Mesenchymal stem cell (in vitro differentiated cells and primary cell): ENCODE data around the gene TIAM1.
A peak's percentile ranks its signal among the peaks of the same experiment; 100 is the strongest.

Source experiments
- DNase-seq: peaks from one replicate; pipeline ENCODE4 v3.0.0-alpha.2; 2013
- H2AFZ ChIP-seq: one replicate; pipeline ENCODE4 v1.6.1; 2013; ENCODE audit warnings: low read depth, mild to moderate bottlenecking, control low read depth, inconsistent platforms, low read length, moderate library complexity
- H2AK5ac ChIP-seq: 2 replicates; pipeline ENCODE4 v1.6.1; 2013; ENCODE audit warnings: low read length, moderate library complexity, mild to moderate bottlenecking, inconsistent platforms; ENCODE audit not compliant: severe bottlenecking
- H2BK120ac ChIP-seq: one replicate; pipeline ENCODE4 v1.6.1; 2013; ENCODE audit warnings: low read depth, mild to moderate bottlenecking, inconsistent platforms, low read length, moderate library complexity
- H2BK12ac ChIP-seq, 2 experiments: one replicate each; pipeline ENCODE4 v1.6.1; 2013; ENCODE audit warnings: inconsistent platforms in 2 of 2, low read length in 2 of 2, mild to moderate bottlenecking in 2 of 2, moderate library complexity in 2 of 2, control low read depth in 1 of 2
- H2BK15ac ChIP-seq: one replicate; pipeline ENCODE4 v1.6.1; 2013; ENCODE audit warnings: mild to moderate bottlenecking, low read depth, inconsistent platforms; ENCODE audit not compliant: poor library complexity, severe bottlenecking
- H2BK5ac ChIP-seq: 2 replicates; pipeline ENCODE4 v1.6.1; 2013; ENCODE audit warnings: low read depth, mild to moderate bottlenecking, low read length, control low read depth, inconsistent platforms; ENCODE audit not compliant: poor library complexity, severe bottlenecking
- H3K14ac ChIP-seq, 2 experiments: one replicate each; pipeline ENCODE4 v1.6.1; 2013; ENCODE audit warnings: inconsistent platforms in 2 of 2, low read length in 2 of 2, control low read depth in 1 of 2, mild to moderate bottlenecking in 1 of 2, moderate library complexity in 1 of 2
- H3K18ac ChIP-seq, 2 experiments: one replicate each; pipeline ENCODE4 v1.6.1; 2013; ENCODE audit warnings: inconsistent platforms in 2 of 2, low read length in 2 of 2, control low read depth in 1 of 2, low read depth in 1 of 2, mild to moderate bottlenecking in 1 of 2
- H3K23ac ChIP-seq, 2 experiments: one replicate each; pipeline ENCODE4 v1.6.1; 2013; ENCODE audit warnings: inconsistent platforms in 2 of 2, low read length in 2 of 2, mild to moderate bottlenecking in 2 of 2, moderate library complexity in 2 of 2, control low read depth in 1 of 2
- H3K27ac ChIP-seq: 2 replicates; pipeline ENCODE4 v1.5.1; 2013; ENCODE audit warnings: mild to moderate bottlenecking, moderate library complexity, low read length, control low read depth, inconsistent platforms; ENCODE audit not compliant: poor library complexity, severe bottlenecking
- H3K27me3 ChIP-seq, 2 experiments: 2 replicates each; pipeline versions ENCODE4 v1.6.1 to v1.7.0; 2013; ENCODE audit warnings: low read length in 2 of 2, mild to moderate bottlenecking in 2 of 2, moderate library complexity in 2 of 2, control low read depth in 1 of 2, inconsistent platforms in 1 of 2; ENCODE audit not compliant: control insufficient read depth in 1 of 2, insufficient read depth in 1 of 2
- H3K36me3 ChIP-seq, 2 experiments: 2 replicates each; pipeline versions ENCODE4 v1.6.1 to v1.7.0; 2013; ENCODE audit warnings: low read length in 2 of 2, control low read depth in 1 of 2, inconsistent platforms in 1 of 2, low read depth in 1 of 2, mild to moderate bottlenecking in 1 of 2; ENCODE audit not compliant: insufficient read depth in 2 of 2, control insufficient read depth in 1 of 2
- H3K4ac ChIP-seq, 2 experiments: one replicate each; pipeline ENCODE4 v1.6.1; 2013; ENCODE audit warnings: inconsistent platforms in 2 of 2, low read length in 2 of 2, mild to moderate bottlenecking in 2 of 2, moderate library complexity in 2 of 2, control low read depth in 1 of 2, low read depth in 1 of 2
- H3K4me1 ChIP-seq: 2 replicates; pipeline ENCODE4 v1.6.1; 2013; ENCODE audit warnings: low read depth, low read length, control low read depth; ENCODE audit not compliant: control insufficient read depth, insufficient read depth
- H3K4me2 ChIP-seq: 2 replicates; pipeline ENCODE4 v1.6.1; 2013; ENCODE audit warnings: low read length, mild to moderate bottlenecking, inconsistent platforms; ENCODE audit not compliant: poor library complexity, severe bottlenecking
- H3K4me3 ChIP-seq, 2 experiments: 2 replicates each; pipeline versions ENCODE4 v1.5.1 to v1.7.0; 2013; ENCODE audit warnings: low read length in 2 of 2, mild to moderate bottlenecking in 2 of 2, control low read depth in 1 of 2, low read depth in 1 of 2; ENCODE audit not compliant: insufficient read depth in 1 of 2
- H3K79me1 ChIP-seq: replicated peaks from 2 replicates; pipeline ENCODE4 v1.6.1; 2013; ENCODE audit warnings: mild to moderate bottlenecking, control low read depth, low read length, inconsistent platforms; ENCODE audit not compliant: poor library complexity, severe bottlenecking
- H3K9ac ChIP-seq: 2 replicates; pipeline ENCODE4 v1.7.0; 2013; ENCODE audit warnings: mild to moderate bottlenecking, low read length, moderate library complexity
- H3K9me3 ChIP-seq: 2 replicates; pipeline ENCODE4 v1.7.0; 2013; ENCODE audit warnings: mild to moderate bottlenecking, low read length; ENCODE audit not compliant: control insufficient read depth
- H4K8ac ChIP-seq: one replicate; pipeline ENCODE4 v1.6.1; 2013; ENCODE audit warnings: inconsistent platforms, mild to moderate bottlenecking, low read length, moderate library complexity
- H4K91ac ChIP-seq: one replicate; pipeline ENCODE4 v1.6.1; 2013; ENCODE audit warnings: mild to moderate bottlenecking, low read length, inconsistent platforms
- WGBS: methylation state at CpG from one replicate; pipeline ENCODE4 v1.1.7; 2013; ENCODE audit warnings: mixed read lengths; 5-methylcytosine and 5-hydroxymethylcytosine counted together

The TIAM1 gene

DNA sequence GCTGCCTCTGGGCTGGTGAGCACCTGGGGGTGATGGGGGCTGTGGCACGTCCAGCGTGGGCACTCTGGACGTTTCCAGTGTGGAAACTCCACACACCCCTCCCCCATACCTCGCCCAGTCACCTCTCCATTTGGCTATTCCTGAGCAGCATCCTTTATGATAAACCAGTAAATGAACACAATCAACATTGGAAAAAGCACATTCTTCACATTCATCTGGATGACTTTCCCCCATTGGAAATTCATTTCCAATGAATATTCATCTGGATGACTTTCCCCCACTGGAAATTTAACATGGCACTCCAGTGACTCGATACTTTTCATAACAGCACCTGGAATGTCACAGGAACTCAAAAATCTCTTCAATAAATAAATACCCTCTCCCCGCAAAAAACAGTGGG is 201.0 kb downstream of the TIAM1 start:
- H3K4ac ChIP-seq: no peak overlapping the region
- H3K9me3 ChIP-seq: no peaks in the 10 kb centered on the region
- peak overlapping the region; percentile 69 for H4K8ac ChIP-seq
- no peak overlapping the region for H2BK120ac ChIP-seq
- H2AFZ ChIP-seq: no peak overlapping the region
- no peak overlapping the region for H3K23ac ChIP-seq
- peaks cover 13% of the 10 kb centered on the region for H3K4me1 ChIP-seq
- H4K91ac ChIP-seq: peak overlapping the region; percentile 91
- no peak overlapping the region for H2BK15ac ChIP-seq
- no peak overlapping the region for H3K4me2 ChIP-seq
- peak overlapping the region; percentile 73 to 94 for H2BK12ac ChIP-seq
- no peak for DNase-seq
- H3K79me1 ChIP-seq: peaks cover 1% of the 10 kb centered on the region
- H3K4me3 ChIP-seq: no peak overlapping the region
- peak overlapping the region in 1 of 2 experiments; percentile 5 for H3K14ac ChIP-seq
- peaks cover 0 to 16% of the 10 kb centered on the region in 2 experiments for H3K36me3 ChIP-seq
- no peak overlapping the region for H2BK5ac ChIP-seq
- H3K27me3 ChIP-seq: no peaks in the 10 kb centered on the region
- 90% methylated on average over 5 of the region's 6 CpGs for WGBS
- no peak overlapping the region for H3K27ac ChIP-seq
- peak overlapping the region; percentile 44 to 89 for H3K18ac ChIP-seq
- H2AK5ac ChIP-seq: no peak overlapping the region
- H3K9ac ChIP-seq: no peak overlapping the region

DNA sequence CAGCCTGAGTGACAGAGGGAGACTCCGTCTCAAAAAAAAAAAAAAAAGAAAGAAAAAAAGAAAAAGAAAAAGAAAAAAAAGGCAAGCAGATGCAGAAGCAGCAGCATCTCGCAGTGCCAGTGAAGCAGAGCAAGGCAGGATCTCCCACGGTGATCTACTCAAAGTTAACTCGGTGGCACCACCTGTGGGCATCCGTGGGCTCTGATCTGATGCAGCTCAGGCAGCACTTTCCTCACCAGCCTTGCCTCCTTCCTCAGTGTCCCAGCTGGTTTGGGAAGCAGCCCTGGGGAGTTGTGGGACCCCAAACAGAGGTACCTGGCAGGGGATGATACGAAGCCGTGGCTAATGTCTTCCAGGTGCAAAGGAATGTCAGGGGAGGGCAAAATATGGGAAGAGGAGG is 201.5 kb downstream of the TIAM1 start:
- no peak overlapping the region for H3K23ac ChIP-seq
- 90% methylated on average over 7 of the region's 7 CpGs for WGBS
- H3K4ac ChIP-seq: no peak overlapping the region
- H2BK12ac ChIP-seq: peak overlapping the region; percentile 73 to 94
- H4K91ac ChIP-seq: peak overlapping the region; percentile 91
- peaks cover 1% of the 10 kb centered on the region for H3K79me1 ChIP-seq
- peaks cover 13% of the 10 kb centered on the region for H3K4me1 ChIP-seq
- DNase-seq: no peak
- no peak overlapping the region for H2AK5ac ChIP-seq
- no peak overlapping the region for H2BK5ac ChIP-seq
- peaks cover 0 to 16% of the 10 kb centered on the region in 2 experiments for H3K36me3 ChIP-seq
- no peak overlapping the region for H2BK120ac ChIP-seq
- H2BK15ac ChIP-seq: no peak overlapping the region
- H4K8ac ChIP-seq: peak overlapping the region; percentile 69
- H3K14ac ChIP-seq: peak overlapping the region in 1 of 2 experiments; percentile 5
- peak overlapping the region; percentile 44 to 89 for H3K18ac ChIP-seq
- H3K4me2 ChIP-seq: no peak overlapping the region
- no peak overlapping the region for H3K4me3 ChIP-seq
- no peaks in the 10 kb centered on the region for H3K27me3 ChIP-seq
- H3K9me3 ChIP-seq: no peaks in the 10 kb centered on the region
- H2AFZ ChIP-seq: no peak overlapping the region
- no peak overlapping the region for H3K27ac ChIP-seq
- H3K9ac ChIP-seq: no peak overlapping the region

DNA sequence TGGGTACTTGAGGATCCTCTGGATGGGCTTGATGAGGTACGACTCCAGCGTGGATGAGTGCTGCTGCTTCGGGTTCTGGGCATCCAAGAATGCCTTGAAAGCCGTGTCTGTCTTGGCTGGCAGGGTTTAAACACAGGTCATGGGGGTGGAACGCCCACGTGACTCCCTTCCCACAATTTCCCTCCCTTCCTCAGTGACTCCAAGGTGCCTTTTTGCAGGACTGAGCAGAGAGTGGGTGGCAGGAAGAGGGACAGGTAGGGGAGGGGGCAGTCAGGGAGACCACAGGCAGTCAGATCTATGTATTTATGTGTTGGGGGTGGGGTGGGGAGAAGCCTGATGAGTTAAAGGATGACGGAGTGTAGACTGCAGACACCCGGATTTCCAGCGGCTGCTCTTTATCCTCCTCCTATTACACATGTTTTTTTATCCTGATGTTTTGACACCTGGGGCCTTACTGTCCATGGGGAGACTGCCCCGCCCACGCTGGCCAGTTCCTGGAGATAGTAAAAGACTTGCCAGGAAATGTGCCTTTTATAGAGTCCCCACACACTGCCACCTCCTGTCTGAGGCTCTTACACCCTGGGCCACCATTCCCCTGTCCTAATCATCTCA is 202.6 kb downstream of the TIAM1 start:
- Histone ChIP-seq H3K27ac (no peak overlapping the region), H3K4ac (peak overlapping the region in 1 of 2 experiments; percentile 67), H3K14ac (no peak overlapping the region), H4K8ac (no peak overlapping the region), H3K9ac (no peak overlapping the region), H2AFZ (no peak overlapping the region), H3K4me2 (no peak overlapping the region), H3K79me1 (peaks cover 1% of the 10 kb centered on the region), H3K4me3 (no peak overlapping the region), H2AK5ac (no peak overlapping the region), H3K23ac (no peak overlapping the region), H2BK5ac (no peak overlapping the region), H2BK120ac (no peak overlapping the region), H2BK15ac (no peak overlapping the region), H3K9me3 (no peaks in the 10 kb centered on the region), H3K36me3 (peaks cover 0 to 16% of the 10 kb centered on the region in 2 experiments), H3K18ac (peak overlapping the region; percentile 38 to 60), H3K27me3 (no peaks in the 10 kb centered on the region), H2BK12ac (peak overlapping the region; percentile 47 to 88), H3K4me1 (peaks cover 13% of the 10 kb centered on the region), H4K91ac (peak overlapping the region; percentile 52)
- DNase-seq: no peak
- 93% methylated on average over 7 of the region's 11 CpGs for WGBS

DNA sequence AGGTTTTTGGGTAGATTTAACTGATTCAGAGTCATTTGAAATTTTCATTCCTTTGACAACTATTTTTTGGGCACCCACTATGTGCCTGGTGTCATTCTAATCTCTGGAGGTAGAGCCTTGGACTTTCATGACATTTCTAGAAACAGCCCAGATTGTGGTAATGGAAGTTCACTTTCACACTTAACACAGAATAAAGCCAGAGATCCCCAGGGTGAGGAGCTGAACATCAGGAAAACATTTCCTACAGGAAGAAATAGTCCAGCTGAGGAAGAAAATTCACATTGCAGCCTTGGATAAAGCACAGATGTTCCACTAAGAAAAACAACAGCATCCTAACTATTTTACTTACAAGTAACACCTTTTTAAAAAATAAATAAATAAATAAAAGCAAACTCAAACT is 203.4 kb downstream of the TIAM1 start:
- Histone ChIP-seq H3K4me2 (no peak overlapping the region), H3K27me3 (no peaks in the 10 kb centered on the region), H2BK120ac (no peak overlapping the region), H3K79me1 (peaks cover 1% of the 10 kb centered on the region), H3K4me1 (peaks cover 15% of the 10 kb centered on the region), H3K23ac (no peak overlapping the region), H4K8ac (no peak overlapping the region), H3K9me3 (no peaks in the 10 kb centered on the region), H2BK15ac (no peak overlapping the region), H3K9ac (no peak overlapping the region), H2AFZ (no peak overlapping the region), H3K4me3 (no peak overlapping the region), H3K4ac (no peak overlapping the region), H3K18ac (no peak overlapping the region), H2BK12ac (no peak overlapping the region), H2BK5ac (no peak overlapping the region), H3K36me3 (peaks cover 0 to 18% of the 10 kb centered on the region in 2 experiments), H4K91ac (no peak overlapping the region), H2AK5ac (no peak overlapping the region), H3K27ac (no peak overlapping the region), H3K14ac (no peak overlapping the region)
- DNase-seq: no peak
